ENCODE results near the gene ZNF710.
A peak's percentile ranks its signal among the peaks of the same experiment; 100 is the strongest.

ZNF710 gene

GRCh38 chr15:89998141-89998661 lies 2.9 kb upstream of the ZNF710 start:
- DNase-seq = no peak

- DNase-seq = no peak
Observed at GRCh38 chr15:89998923-89999675, 2.0 kb upstream of the ZNF710 start.

GRCh38 chr15:89999676-90000185 lies 1.4 kb upstream of the ZNF710 start:
- no peak for DNase-seq

GRCh38 chr15:90000186-90001001 lies 730 bp upstream of the ZNF710 start:
- peak; percentile 49 for DNase-seq

- DNase-seq = peak; percentile 38
Observed at GRCh38 chr15:90001683-90002427, 731 bp downstream of the ZNF710 start.

- peak; percentile 14 for DNase-seq
Observed at GRCh38 chr15:90002428-90002844, 1.3 kb downstream of the ZNF710 start.

GRCh38 chr15:90003736-90004135 lies 2.6 kb downstream of the ZNF710 start:
- DNase-seq = no peak

GRCh38 chr15:90004252-90004651 lies 3.1 kb downstream of the ZNF710 start:
- DNase-seq = no peak

- DNase-seq = no peak
Observed at GRCh38 chr15:90004671-90005070, 3.5 kb downstream of the ZNF710 start.

- no peak for DNase-seq
Observed at GRCh38 chr15:90006217-90007075, 5.3 kb downstream of the ZNF710 start.

GRCh38 chr15:90007076-90007460 lies 5.9 kb downstream of the ZNF710 start:
- DNase-seq = no peak

GRCh38 chr15:90008607-90009006 lies 7.5 kb downstream of the ZNF710 start:
- DNase-seq = no peak

- DNase-seq = no peak
Observed at GRCh38 chr15:90009301-90010022, 8.3 kb downstream of the ZNF710 start.

GRCh38 chr15:90011705-90012104 lies 10.6 kb downstream of the ZNF710 start:
- DNase-seq = no peak

GRCh38 chr15:90013503-90013937 lies 12.4 kb downstream of the ZNF710 start:
- no peak for DNase-seq

GRCh38 chr15:90015294-90015693 lies 14.2 kb downstream of the ZNF710 start:
- DNase-seq = no peak

- no peak for DNase-seq
Observed at GRCh38 chr15:90015749-90016148, 14.6 kb downstream of the ZNF710 start.

GRCh38 chr15:90016721-90017120 lies 15.6 kb downstream of the ZNF710 start:
- DNase-seq = no peak

- no peak for DNase-seq
Observed at GRCh38 chr15:90018216-90018831, 17.2 kb downstream of the ZNF710 start.

- no peak for DNase-seq
Observed at GRCh38 chr15:90019611-90020010, 18.5 kb downstream of the ZNF710 start.
